HG03354 (cell line): Measurements from ENCODE around the gene HYAL1.
"Not testable (repeated sequence)": the region's sequence is repeated elsewhere in the genome, so short reads cannot be mapped to it uniquely, and the experiment has no call there.

Experiments
- ATAC-seq: cut with Tn5 transposase; IDR thresholded peaks from one replicate; pipeline ENCODE4 v1.9.1; 2021; ENCODE audit warnings: mild to moderate bottlenecking; ENCODE audit not compliant: unreplicated experiment, poor library complexity, severe bottlenecking

The HYAL1 gene

GRCh38 chr3:50275996-50276761, 27.2 kb downstream of the HYAL1 start:
- ATAC-seq = no peak

- no peak for ATAC-seq
Observed at GRCh38 chr3:50275141-50275995, 28.0 kb downstream of the HYAL1 start.

- no peak for ATAC-seq
Observed at GRCh38 chr3:50274371-50275104, 28.8 kb downstream of the HYAL1 start.

- ATAC-seq = no peak
Observed at GRCh38 chr3:50273689-50274065, 29.7 kb downstream of the HYAL1 start.

DNA sequence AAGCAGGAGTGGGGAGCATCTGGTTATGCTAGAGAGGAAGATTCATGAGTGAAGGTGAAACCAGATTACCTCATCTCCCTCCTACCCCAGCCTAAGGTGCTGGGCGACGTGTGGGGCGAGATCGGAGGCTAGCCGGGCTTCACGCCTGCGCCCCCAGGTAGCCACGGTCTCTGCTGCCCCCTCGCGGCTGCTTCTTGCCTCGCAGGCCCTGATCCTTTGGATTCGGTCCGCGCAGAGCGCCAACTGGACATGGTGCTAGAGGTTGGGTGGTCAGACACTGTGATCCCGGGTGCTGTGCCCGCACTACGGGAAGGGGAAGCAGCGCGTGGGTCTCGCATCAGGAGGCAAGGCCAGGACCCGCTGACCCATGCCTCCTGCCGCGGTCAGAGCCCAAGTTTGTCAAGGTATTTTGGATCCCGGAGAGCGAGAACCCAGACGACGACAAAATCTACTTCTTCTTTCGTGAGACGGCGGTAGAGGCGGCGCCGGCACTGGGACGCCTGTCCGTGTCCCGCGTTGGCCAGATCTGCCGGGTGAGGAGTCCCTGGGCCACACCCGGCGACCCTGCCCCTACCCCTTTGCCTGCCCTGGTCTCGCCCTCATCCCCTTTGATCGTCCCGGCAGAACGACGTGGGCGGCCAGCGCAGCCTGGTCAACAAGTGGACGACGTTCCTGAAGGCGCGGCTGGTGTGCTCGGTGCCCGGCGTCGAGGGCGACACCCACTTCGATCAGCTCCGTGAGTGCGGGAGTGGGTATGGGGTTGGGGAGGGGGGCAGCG, 30.3 kb downstream of the HYAL1 start:
- peak; percentile 85 for ATAC-seq

- ATAC-seq = not testable (repeated sequence)
Observed at GRCh38 chr3:50272538-50272910, 30.9 kb downstream of the HYAL1 start.

GRCh38 chr3:50271314-50271936, 31.9 kb downstream of the HYAL1 start:
- no peak for ATAC-seq

DNA sequence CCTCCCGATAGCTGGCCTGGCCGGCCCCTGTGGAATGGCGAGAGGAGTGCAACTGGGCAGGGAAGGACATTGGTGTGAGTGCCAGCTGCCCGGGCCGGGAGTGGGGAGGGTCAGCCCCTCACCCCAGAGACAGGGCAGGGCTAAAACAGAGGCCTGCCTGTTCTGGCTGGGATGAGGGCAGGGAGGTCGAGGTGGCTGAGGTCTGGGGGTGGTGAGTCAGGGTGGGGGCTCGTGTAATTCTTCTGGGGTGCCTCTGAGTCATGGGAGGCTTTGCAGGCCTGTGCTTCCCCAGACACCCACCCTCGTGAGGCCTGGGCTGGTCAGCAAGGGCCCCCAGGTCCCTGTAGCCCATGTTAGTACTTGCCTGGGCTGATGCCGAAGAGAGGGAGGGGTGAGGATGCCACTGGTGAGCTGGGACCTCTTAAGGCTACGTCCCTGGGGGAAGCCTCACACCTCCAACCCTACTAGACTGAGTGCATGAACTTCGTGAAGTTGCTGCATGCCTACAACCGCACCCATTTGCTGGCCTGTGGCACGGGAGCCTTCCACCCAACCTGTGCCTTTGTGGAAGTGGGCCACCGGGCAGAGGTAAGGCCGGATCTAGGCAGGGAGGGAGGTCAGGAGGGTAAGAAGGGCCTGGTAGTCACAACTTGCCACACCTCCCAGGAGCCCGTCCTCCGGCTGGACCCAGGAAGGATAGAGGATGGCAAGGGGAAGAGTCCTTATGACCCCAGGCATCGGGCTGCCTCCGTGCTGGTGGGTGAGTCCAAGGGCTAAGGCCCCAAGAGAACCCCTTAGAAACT, 32.8 kb downstream of the HYAL1 start:
- no peak for ATAC-seq

DNA sequence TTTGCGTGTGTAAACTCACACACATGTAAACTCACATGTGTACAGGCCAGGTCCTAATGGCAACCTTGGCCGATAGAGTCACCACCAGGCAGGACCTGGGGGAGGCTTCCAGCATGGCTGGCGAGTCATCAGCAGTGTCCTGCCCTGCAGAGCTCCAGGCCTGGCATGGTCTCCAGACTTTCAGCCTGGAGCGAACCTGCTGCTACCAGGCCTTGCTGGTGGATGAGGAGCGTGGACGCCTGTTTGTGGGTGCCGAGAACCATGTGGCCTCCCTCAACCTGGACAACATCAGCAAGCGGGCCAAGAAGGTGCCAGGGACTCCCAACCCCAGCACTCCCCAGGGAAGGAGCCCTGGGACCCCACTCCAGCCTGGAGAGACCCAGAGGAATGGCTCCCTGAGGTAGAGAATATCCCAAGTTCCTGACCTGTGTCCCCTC, 33.4 kb downstream of the HYAL1 start:
- no peak for ATAC-seq

- no peak for ATAC-seq
Observed at GRCh38 chr3:50269460-50269859, 33.9 kb downstream of the HYAL1 start.

DNA sequence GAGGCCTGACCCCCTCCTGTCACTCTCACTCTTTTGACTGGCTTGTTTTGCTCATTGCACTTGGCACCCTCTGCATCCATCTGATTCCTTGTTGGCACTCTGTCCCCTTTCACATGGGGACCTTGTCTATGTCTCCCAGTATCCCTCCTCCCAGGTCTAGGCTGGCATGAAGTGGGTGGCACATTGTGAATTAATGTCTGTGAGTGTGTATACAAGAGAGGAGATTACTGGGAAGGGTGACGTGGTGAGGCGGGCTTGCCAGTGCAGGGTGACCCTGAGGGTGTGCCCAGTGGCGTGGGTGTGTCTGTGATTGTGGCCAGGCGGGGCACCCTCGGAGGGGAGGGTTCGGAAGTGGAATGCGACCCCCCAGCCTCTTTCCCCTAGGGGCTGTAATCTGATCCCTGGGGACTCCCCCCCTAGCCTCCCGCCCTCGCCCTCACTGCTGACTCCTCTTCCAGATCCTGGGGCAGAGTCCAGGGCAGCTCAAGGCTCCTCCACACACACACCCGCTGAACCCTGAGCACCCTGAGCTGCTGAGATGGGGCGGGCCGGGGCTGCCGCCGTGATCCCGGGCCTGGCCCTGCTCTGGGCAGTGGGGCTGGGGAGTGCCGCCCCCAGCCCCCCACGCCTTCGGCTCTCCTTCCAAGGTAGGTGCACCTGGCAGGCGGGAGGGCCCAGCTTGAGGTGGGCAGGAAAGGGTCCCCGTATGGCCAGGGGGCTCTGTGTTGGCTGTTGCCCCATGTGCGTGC, 34.5 kb downstream of the HYAL1 start, which contains the start of gene SEMA3B:
SEMA3B (plus strand) TSS at position 445 of the 749 bp plus-strand sequence; CDS start at position 539, 94 bp downstream.
- ATAC-seq = no peak

GRCh38 chr3:50268276-50268675, 35.1 kb downstream of the HYAL1 start:
- ATAC-seq = no peak

DNA sequence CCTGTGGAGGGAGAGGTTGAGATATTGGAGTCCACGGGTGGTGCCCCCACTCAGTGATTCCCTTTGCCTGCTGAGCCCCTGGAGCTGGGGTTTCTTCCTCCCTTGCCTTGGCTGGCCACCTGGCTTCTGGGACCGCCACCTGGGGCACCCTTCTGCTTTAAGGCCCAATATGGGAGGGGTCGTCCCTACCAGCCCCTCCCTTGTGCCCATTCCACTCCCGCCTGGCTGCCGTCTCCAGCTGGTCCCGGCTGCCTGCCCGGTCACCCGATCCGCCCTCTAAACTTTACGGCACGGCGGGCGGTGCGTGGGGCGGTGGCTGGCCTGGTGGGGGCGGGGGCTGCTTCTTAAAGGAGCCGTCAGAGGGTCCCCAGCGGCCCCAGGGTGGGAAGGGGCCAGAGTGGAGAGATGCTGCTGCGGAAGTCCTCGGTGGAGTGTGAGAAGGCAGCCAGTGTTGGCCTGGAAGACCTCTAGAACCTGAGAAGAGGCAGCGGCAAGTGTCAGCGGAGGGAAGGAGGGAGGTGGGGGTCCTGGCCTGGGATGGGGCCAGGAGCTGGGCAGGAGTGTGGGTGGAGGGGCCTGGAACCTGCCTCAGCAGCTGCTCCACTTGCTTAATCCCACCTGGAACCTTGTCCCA, 36.0 kb downstream of the HYAL1 start:
- no peak for ATAC-seq

- no peak for ATAC-seq
Observed at GRCh38 chr3:50266836-50267235, 36.5 kb downstream of the HYAL1 start.

- ATAC-seq = no peak
Observed at GRCh38 chr3:50266017-50266416, 37.4 kb downstream of the HYAL1 start.

GRCh38 chr3:50265571-50265970, 37.8 kb downstream of the HYAL1 start:
- ATAC-seq = no peak

DNA sequence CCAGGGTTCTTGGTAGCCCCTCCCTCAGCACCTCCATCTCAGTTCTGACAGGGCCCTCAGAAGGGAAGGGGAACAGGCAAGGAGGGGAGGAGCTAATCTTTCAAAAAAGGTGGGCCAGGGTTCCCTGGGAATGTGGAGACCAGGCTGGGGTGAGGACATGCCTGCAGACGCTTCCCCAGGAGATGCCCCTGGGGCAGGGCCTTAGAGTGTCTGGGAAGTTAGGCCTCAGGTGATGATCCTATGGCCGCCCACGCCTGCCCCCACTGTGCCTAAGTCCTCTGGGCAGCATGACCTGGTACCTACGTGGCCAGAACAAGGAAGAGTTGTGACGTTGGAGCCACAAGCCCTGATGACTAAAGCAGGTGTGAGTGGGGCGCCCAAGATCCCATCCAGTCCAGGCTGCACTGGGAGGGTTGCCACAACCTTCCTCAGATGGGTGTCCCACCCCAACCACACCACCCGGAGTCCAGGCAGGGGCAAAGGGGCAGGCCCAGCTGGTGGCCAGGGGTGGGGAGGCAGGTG, 38.3 kb downstream of the HYAL1 start:
- no peak for ATAC-seq
